GM10847 (cell line): ENCODE results near the gene RC3H2.

Experiments used
- POLR2A ChIP-seq: IDR thresholded peaks from 2 replicates; pipeline ENCODE4 v1.6.1; 2011; ENCODE audit not compliant: insufficient read length; ENCODE audit errors: extremely low read depth

The RC3H2 gene

GRCh38 chr9:122800066-122801060 is 104.8 kb downstream of the RC3H2 start, which contains the start of gene OR1K1:
Gene OR1K1 (plus strand): TSS chr9:122800123. CDS start chr9:122800123, 0 bp downstream.
- TF ChIP-seq POLR2A = no peak

DNA sequence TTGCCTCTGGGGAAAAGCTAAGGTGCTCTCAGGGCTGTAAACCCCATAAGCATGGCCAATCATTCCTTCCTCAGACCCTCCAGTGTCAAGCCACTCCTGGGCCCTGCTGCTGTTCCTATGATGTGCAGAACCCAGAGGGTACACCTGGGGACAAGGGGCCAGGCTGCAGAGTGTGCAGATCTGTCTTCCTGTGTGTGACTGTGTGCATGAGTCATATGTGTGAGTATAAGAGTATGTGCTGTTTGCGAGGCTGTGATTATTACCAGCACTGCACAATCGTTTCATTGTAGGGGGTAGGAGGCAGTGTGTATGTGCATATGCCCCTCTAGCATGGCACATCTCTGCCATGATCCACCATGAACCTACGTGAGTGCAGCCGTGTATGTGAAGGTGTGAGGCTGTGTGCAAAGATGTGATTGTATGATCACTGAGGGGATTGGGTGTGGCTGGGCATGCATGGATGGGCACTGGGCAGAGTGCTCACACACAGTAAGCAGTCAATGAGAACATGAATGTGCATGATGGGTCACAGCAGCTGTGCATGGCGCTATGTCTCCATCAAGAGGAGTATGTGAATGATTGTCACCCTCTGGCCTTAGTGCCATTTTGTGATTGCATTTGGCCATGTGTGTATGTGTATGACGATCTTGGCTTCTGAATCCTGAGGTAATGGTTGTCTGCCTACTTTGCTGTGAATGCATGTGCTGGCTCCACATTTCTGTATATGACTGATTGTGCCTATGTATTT is 107.7 kb downstream of the RC3H2 start:
- no peak for TF ChIP-seq POLR2A
